ENCODE measurements around the gene CDC25C. TPM values are rescaled to one million over a fixed set of nuclear protein-coding genes. Genes with fewer than 3 reads are reported as not detected.

The CDC25C gene
- total RNA-seq, 1 experiment from 2014 or later, result 14.1 TPM

GRCh38 chr5:138287246-138287645 lies 44.4 kb downstream of the CDC25C start:
- no peaks in the 10 kb centered on the region for H3K4me1 ChIP-seq (ENCODE audit: control insufficient read depth, insufficient read depth, low read length)
- BruUV-seq (replicated peaks), result no TSS peak
- intact Hi-C loops (cut with micrococcal nuclease; ENCODE audit: unreplicated experiment), result no loop called here
- DNase-seq (ENCODE audit: low read depth, low spot score) (no peak), ATAC-seq (no peak)
- no peaks in the 10 kb centered on the region for H3K27me3 ChIP-seq (ENCODE audit: control insufficient read depth, insufficient read depth, low read length)
- H3K4me3 ChIP-seq (ENCODE audit: low read depth in 2 of 2, low read length in 2 of 2), result no peak overlapping the region
- no peaks in the 10 kb centered on the region for H3K36me3 ChIP-seq (ENCODE audit: control insufficient read depth, insufficient read depth, low read length)
- H3K9me3 ChIP-seq (ENCODE audit: control insufficient read depth, insufficient read depth, low read depth, low read length), result no peaks in the 10 kb centered on the region
- CTCF ChIA-PET, result no interaction called here
- in situ Hi-C loops (cut with HindIII; ENCODE audit: low pct_unique_long_range_greater_than_20kb, low sequenced_read_pairs), result no loop called here
- POLR2A ChIA-PET, result no interaction called here
- TF ChIP-seq REST (IDR thresholded peaks at IDR 0.05; ENCODE audit: insufficient read depth in 1 of 2, low read depth in 2 of 2, low read length in 1 of 2), result no peak
- no peak for TF ChIP-seq CTCF (IDR thresholded peaks at IDR 0.05)
- TF ChIP-seq POLR2AphosphoS5 (IDR thresholded peaks at IDR 0.05; ENCODE audit: low read depth, low read length), result no peak
- TF ChIP-seq TCF7L2 (IDR thresholded peaks at IDR 0.05; ENCODE audit: low read depth, low read length), result no peak
- TF ChIP-seq SIN3A (IDR thresholded peaks at IDR 0.05; ENCODE audit: borderline replicate concordance, insufficient read depth, low read depth, low read length), result no peak
- no peak overlapping the region for H3K27ac ChIP-seq (ENCODE audit: low read length)

GRCh38 chr5:138282920-138283742 lies 48.5 kb downstream of the CDC25C start:
- ATAC-seq (peak; percentile 94), DNase-seq (ENCODE audit: low read depth, low spot score) (peak; percentile 13)
- H3K27ac ChIP-seq (ENCODE audit: low read length), result no peak overlapping the region
- CTCF ChIA-PET, result interaction anchor here (0.6 to 1.2 kb wide), 6 partner anchors 16 to 104 kb away, joined by 3 to 15 read pairs (median 4); partner anchors contain the start of gene KIF20A
- intact Hi-C loops (cut with micrococcal nuclease; ENCODE audit: unreplicated experiment) (loop anchor here (2.0 kb wide), 2 partner anchors 60 to 102 kb away; no protein-coding TSS in a partner anchor), in situ Hi-C loops (cut with HindIII; ENCODE audit: low pct_unique_long_range_greater_than_20kb, low sequenced_read_pairs) (no loop called here)
- H3K36me3 ChIP-seq (ENCODE audit: control insufficient read depth, insufficient read depth, low read length), result no peaks in the 10 kb centered on the region
- no peaks in the 10 kb centered on the region for H3K9me3 ChIP-seq (ENCODE audit: control insufficient read depth, insufficient read depth, low read depth, low read length)
- BruUV-seq (replicated peaks), result no TSS peak
- TF ChIP-seq CTCF (IDR thresholded peaks at IDR 0.05) (peak; percentile 79), REST (IDR thresholded peaks at IDR 0.05; ENCODE audit: insufficient read depth in 1 of 2, low read depth in 2 of 2, low read length in 1 of 2) (no peak)
- POLR2A ChIA-PET, result interaction anchor here (0.5 to 0.6 kb wide), 3 partner anchors 32 to 409 kb away, joined by 3 to 14 read pairs (median 10); no protein-coding TSS in a partner anchor
- H3K4me3 ChIP-seq (ENCODE audit: low read depth in 2 of 2, low read length in 2 of 2), result no peak overlapping the region
- no peaks in the 10 kb centered on the region for H3K27me3 ChIP-seq (ENCODE audit: control insufficient read depth, insufficient read depth, low read length)
- H3K4me1 ChIP-seq (ENCODE audit: control insufficient read depth, insufficient read depth, low read length), result no peaks in the 10 kb centered on the region
